ENCODE measurements around the gene ATP6V0B.

ATP6V0B gene

GRCh38 chr1:43978264-43978550, 3.4 kb downstream of the ATP6V0B start:
- H3K27me3 ChIP-seq (ENCODE audit: insufficient read depth, low read length): no peaks in the 10 kb centered on the region
- H3K36me3 ChIP-seq (ENCODE audit: insufficient read depth, low read length): peaks cover 11% of the 10 kb centered on the region; the same call in 1 of the 2 replicates
- no peak overlapping the region for H3K27ac ChIP-seq (ENCODE audit: low read depth, low read length)
- peaks cover 63% of the 10 kb centered on the region for H3K79me2 ChIP-seq (ENCODE audit: control insufficient read depth, insufficient read depth, low read length, unreplicated experiment)
- H2AFZ ChIP-seq (ENCODE audit: low read length, unreplicated experiment): no peak overlapping the region
- H3K4me1 ChIP-seq (ENCODE audit: control insufficient read depth, insufficient read depth, low read length, unreplicated experiment): peaks cover 38% of the 10 kb centered on the region
- peak overlapping the region; percentile 83 for H3K4me3 ChIP-seq (ENCODE audit: low read depth, low read length)

- H3K79me2 ChIP-seq (ENCODE audit: control insufficient read depth, insufficient read depth, low read length, unreplicated experiment): peaks cover 64% of the 10 kb centered on the region
Observed at GRCh38 chr1:43978551-43979260, 3.9 kb downstream of the ATP6V0B start, which contains the start of gene B4GALT2. Gene B4GALT2, plus strand, starts transcription at chr1:43979210. Its CDS starts 1,951 bp downstream, at chr1:43981161.

GRCh38 chr1:43979261-43979527, 4.4 kb downstream of the ATP6V0B start:
- peaks cover 38% of the 10 kb centered on the region for H3K4me1 ChIP-seq (ENCODE audit: control insufficient read depth, insufficient read depth, low read length, unreplicated experiment)
- no peaks in the 10 kb centered on the region for H3K27me3 ChIP-seq (ENCODE audit: insufficient read depth, low read length)
- H3K4me3 ChIP-seq (ENCODE audit: low read depth, low read length): peak overlapping the region; percentile 78
- H3K79me2 ChIP-seq (ENCODE audit: control insufficient read depth, insufficient read depth, low read length, unreplicated experiment): peaks cover 64% of the 10 kb centered on the region
- H3K27ac ChIP-seq (ENCODE audit: low read depth, low read length): peak overlapping the region; percentile 47; the same call in 1 of the 2 replicates
- peaks cover 11% of the 10 kb centered on the region; the same call in 1 of the 2 replicates for H3K36me3 ChIP-seq (ENCODE audit: insufficient read depth, low read length)
- no peak overlapping the region for H2AFZ ChIP-seq (ENCODE audit: low read length, unreplicated experiment)

More at GRCh38 chr1:43978551-43979260, 3.9 kb downstream of the ATP6V0B start, which contains the start of gene B4GALT2:
- peaks cover 38% of the 10 kb centered on the region for H3K4me1 ChIP-seq (ENCODE audit: control insufficient read depth, insufficient read depth, low read length, unreplicated experiment)
- H3K27me3 ChIP-seq (ENCODE audit: insufficient read depth, low read length): no peaks in the 10 kb centered on the region
- H3K4me3 ChIP-seq (ENCODE audit: low read depth, low read length): peak within 1 kb of the TSS; percentile 83
- H3K36me3 ChIP-seq (ENCODE audit: insufficient read depth, low read length): peaks cover 11% of the 10 kb centered on the region; the same call in 1 of the 2 replicates
- peak within 1 kb of the TSS; percentile 22 for H2AFZ ChIP-seq (ENCODE audit: low read length, unreplicated experiment)
- H3K27ac ChIP-seq (ENCODE audit: low read depth, low read length): peak within 1 kb of the TSS; percentile 47

GRCh38 chr1:43979528-43980254, 4.9 kb downstream of the ATP6V0B start:
- Histone ChIP-seq H3K27me3 (ENCODE audit: insufficient read depth, low read length) (no peaks in the 10 kb centered on the region), H3K27ac (ENCODE audit: low read depth, low read length) (peak overlapping the region; percentile 47), H3K4me1 (ENCODE audit: control insufficient read depth, insufficient read depth, low read length, unreplicated experiment) (peaks cover 38% of the 10 kb centered on the region), H2AFZ (ENCODE audit: low read length, unreplicated experiment) (peak overlapping the region; percentile 22), H3K4me3 (ENCODE audit: low read depth, low read length) (peak overlapping the region; percentile 78), H3K79me2 (ENCODE audit: control insufficient read depth, insufficient read depth, low read length, unreplicated experiment) (peaks cover 64% of the 10 kb centered on the region), H3K36me3 (ENCODE audit: insufficient read depth, low read length) (peaks cover 11% of the 10 kb centered on the region; the same call in 1 of the 2 replicates)

GRCh38 chr1:43980255-43981134, 5.7 kb downstream of the ATP6V0B start:
- Histone ChIP-seq H3K4me3 (ENCODE audit: low read depth, low read length) (peak overlapping the region; percentile 78), H3K36me3 (ENCODE audit: insufficient read depth, low read length) (peaks cover 11% of the 10 kb centered on the region; the same call in 1 of the 2 replicates), H3K27me3 (ENCODE audit: insufficient read depth, low read length) (no peaks in the 10 kb centered on the region), H2AFZ (ENCODE audit: low read length, unreplicated experiment) (no peak overlapping the region), H3K4me1 (ENCODE audit: control insufficient read depth, insufficient read depth, low read length, unreplicated experiment) (peaks cover 38% of the 10 kb centered on the region), H3K27ac (ENCODE audit: low read depth, low read length) (peak overlapping the region; percentile 47), H3K79me2 (ENCODE audit: control insufficient read depth, insufficient read depth, low read length, unreplicated experiment) (peaks cover 57% of the 10 kb centered on the region)

GRCh38 chr1:43981135-43981491, 6.4 kb downstream of the ATP6V0B start:
- Histone ChIP-seq H2AFZ (ENCODE audit: low read length, unreplicated experiment) (no peak overlapping the region), H3K4me1 (ENCODE audit: control insufficient read depth, insufficient read depth, low read length, unreplicated experiment) (peaks cover 34% of the 10 kb centered on the region), H3K27me3 (ENCODE audit: insufficient read depth, low read length) (no peaks in the 10 kb centered on the region), H3K36me3 (ENCODE audit: insufficient read depth, low read length) (peaks cover 10% of the 10 kb centered on the region; the same call in 1 of the 2 replicates), H3K27ac (ENCODE audit: low read depth, low read length) (no peak overlapping the region), H3K4me3 (ENCODE audit: low read depth, low read length) (no peak overlapping the region; the same call in 1 of the 2 replicates), H3K79me2 (ENCODE audit: control insufficient read depth, insufficient read depth, low read length, unreplicated experiment) (peaks cover 51% of the 10 kb centered on the region)

GRCh38 chr1:43981636-43982035, 6.9 kb downstream of the ATP6V0B start:
- Histone ChIP-seq H3K27ac (ENCODE audit: low read depth, low read length) (no peak overlapping the region), H3K4me3 (ENCODE audit: low read depth, low read length) (no peak overlapping the region), H3K79me2 (ENCODE audit: control insufficient read depth, insufficient read depth, low read length, unreplicated experiment) (peaks cover 46% of the 10 kb centered on the region), H2AFZ (ENCODE audit: low read length, unreplicated experiment) (no peak overlapping the region), H3K36me3 (ENCODE audit: insufficient read depth, low read length) (peaks cover 8% of the 10 kb centered on the region; the same call in 1 of the 2 replicates), H3K4me1 (ENCODE audit: control insufficient read depth, insufficient read depth, low read length, unreplicated experiment) (peaks cover 29% of the 10 kb centered on the region), H3K27me3 (ENCODE audit: insufficient read depth, low read length) (no peaks in the 10 kb centered on the region)

- H3K4me3 ChIP-seq (ENCODE audit: low read depth, low read length): no peak overlapping the region
- peaks cover 8% of the 10 kb centered on the region; the same call in 1 of the 2 replicates for H3K36me3 ChIP-seq (ENCODE audit: insufficient read depth, low read length)
- peaks cover 24% of the 10 kb centered on the region for H3K4me1 ChIP-seq (ENCODE audit: control insufficient read depth, insufficient read depth, low read length, unreplicated experiment)
- no peak overlapping the region for H3K27ac ChIP-seq (ENCODE audit: low read depth, low read length)
- no peaks in the 10 kb centered on the region for H3K27me3 ChIP-seq (ENCODE audit: insufficient read depth, low read length)
- no peak overlapping the region for H2AFZ ChIP-seq (ENCODE audit: low read length, unreplicated experiment)
- peaks cover 39% of the 10 kb centered on the region for H3K79me2 ChIP-seq (ENCODE audit: control insufficient read depth, insufficient read depth, low read length, unreplicated experiment)
Observed at GRCh38 chr1:43982241-43982640, 7.5 kb downstream of the ATP6V0B start.

- H3K27ac ChIP-seq (ENCODE audit: low read depth, low read length): no peak overlapping the region
- H3K4me1 ChIP-seq (ENCODE audit: control insufficient read depth, insufficient read depth, low read length, unreplicated experiment): peaks cover 18% of the 10 kb centered on the region
- H3K4me3 ChIP-seq (ENCODE audit: low read depth, low read length): no peak overlapping the region
- no peaks in the 10 kb centered on the region for H3K27me3 ChIP-seq (ENCODE audit: insufficient read depth, low read length)
- peaks cover 7% of the 10 kb centered on the region; the same call in 1 of the 2 replicates for H3K36me3 ChIP-seq (ENCODE audit: insufficient read depth, low read length)
- no peak overlapping the region for H2AFZ ChIP-seq (ENCODE audit: low read length, unreplicated experiment)
- peaks cover 34% of the 10 kb centered on the region for H3K79me2 ChIP-seq (ENCODE audit: control insufficient read depth, insufficient read depth, low read length, unreplicated experiment)
Observed at GRCh38 chr1:43982808-43983207, 8.0 kb downstream of the ATP6V0B start.

- H3K27me3 ChIP-seq (ENCODE audit: insufficient read depth, low read length): no peaks in the 10 kb centered on the region
- H2AFZ ChIP-seq (ENCODE audit: low read length, unreplicated experiment): no peak overlapping the region
- peaks cover 4% of the 10 kb centered on the region; the same call in 1 of the 2 replicates for H3K36me3 ChIP-seq (ENCODE audit: insufficient read depth, low read length)
- H3K27ac ChIP-seq (ENCODE audit: low read depth, low read length): no peak overlapping the region
- peaks cover 32% of the 10 kb centered on the region for H3K79me2 ChIP-seq (ENCODE audit: control insufficient read depth, insufficient read depth, low read length, unreplicated experiment)
- no peak overlapping the region for H3K4me3 ChIP-seq (ENCODE audit: low read depth, low read length)
- H3K4me1 ChIP-seq (ENCODE audit: control insufficient read depth, insufficient read depth, low read length, unreplicated experiment): peaks cover 12% of the 10 kb centered on the region
Observed at GRCh38 chr1:43983253-43983899, 8.6 kb downstream of the ATP6V0B start.
